Lung (tissue), 12 donors: ENCODE measurements around the gene MPHOSPH9. TPM values are rescaled to one million over a fixed set of nuclear protein-coding genes. Genes with fewer than 3 reads are reported as not detected.

ENCODE experiments used
- ATAC-seq: fragments of 200-7000 bp; cut with Tn5 transposase; one replicate; pipeline ENCODE4 v1.9.1; 2020; ENCODE audit warnings: moderate number of reproducible peaks; ENCODE audit not compliant: insufficient read depth, low FRiP score
- DNase-seq, 3 donors: peaks; one replicate each; pipeline ENCODE4 v3.0.0-alpha.2; 2013 to 2017
- H3K27ac ChIP-seq, 2 donors: one replicate each; pipeline ENCODE4 v1.5.1; 2013; ENCODE audit warnings: mild to moderate bottlenecking in 2 of 2, moderate library complexity in 2 of 2, control low read depth in 1 of 2, inconsistent platforms in 1 of 2, low read depth in 1 of 2, low read length in 1 of 2
- H3K27me3 ChIP-seq, 3 donors: one replicate each; pipeline ENCODE4 v1.5.1; 2013; ENCODE audit warnings: low read length in 2 of 3; ENCODE audit not compliant: control insufficient read depth in 3 of 3, insufficient read depth in 3 of 3
- H3K36me3 ChIP-seq, 4 donors: one replicate each; pipeline ENCODE4 v1.5.1; 2013; ENCODE audit warnings: low read length in 4 of 4, mild to moderate bottlenecking in 1 of 4, moderate library complexity in 1 of 4; ENCODE audit not compliant: control insufficient read depth in 4 of 4, insufficient read depth in 4 of 4
- H3K4me1 ChIP-seq, 5 donors: one replicate each; pipeline ENCODE4 v1.5.1; 2013; ENCODE audit warnings: low read length in 5 of 5, mild to moderate bottlenecking in 2 of 5, moderate library complexity in 1 of 5; ENCODE audit not compliant: control insufficient read depth in 5 of 5, insufficient read depth in 5 of 5
- H3K4me3 ChIP-seq: one replicate; pipeline ENCODE4 v1.5.1; 2013; ENCODE audit warnings: mild to moderate bottlenecking, control low read depth, moderate library complexity
- H3K9ac ChIP-seq, 2 donors: one replicate each; pipeline ENCODE4 v1.5.1; 2013; ENCODE audit warnings: low read length in 2 of 2, control low read depth in 1 of 2; ENCODE audit not compliant: insufficient read depth in 1 of 2
- H3K9me3 ChIP-seq, 4 donors: one replicate each; pipeline ENCODE4 v1.5.1; 2013; ENCODE audit warnings: low read length in 3 of 4, mild to moderate bottlenecking in 1 of 4, moderate library complexity in 1 of 4; ENCODE audit not compliant: control insufficient read depth in 4 of 4, insufficient read depth in 3 of 4
- CTCF ChIP-seq: IDR thresholded peaks from 2 replicates; pipeline ENCODE4 v1.5.1; 2012; ENCODE audit warnings: mild to moderate bottlenecking; ENCODE audit errors: control extremely low read depth, extremely low read depth
- WGBS, 2 donors: extraction: QIAGEN DNeasy Blood & Tissue Kit; methylation state at CpG; one replicate each; pipeline ENCODE4 v1.1.7; 2013; 5-methylcytosine and 5-hydroxymethylcytosine counted together
- polyA plus RNA-seq, 2 donors: library from polyadenylated mRNA; stranded (reverse); fragments of 200-250 nt; gene quantifications; one replicate each; pipeline ENCODE4 v1.2.1, GENCODE V29; 2013
- total RNA-seq, 2 donors: library from RNA; depleted of rRNA in 1 of 2; stranded (reverse); fragments of >200 nt in 1 of 2; gene quantifications; one replicate each; pipeline ENCODE4 v1.2.1, GENCODE V29; 2014 to 2021
- donor health status: control.
- donor health status: control.
- donor health status: Bipolar disorder and iron deficiency.
- donor health status: healthy.
- donor health status: DM: yes; HTN: yes; CAD: no.

The MPHOSPH9 gene
- total and polyA plus RNA-seq, 4 donors = 5.0 to 56.9 (median 12.4) TPM

GRCh38 chr12:123278101-123278627, 45.2 kb upstream of the MPHOSPH9 start:
- ATAC-seq = no peak

GRCh38 chr12:123273166-123273565, 40.2 kb upstream of the MPHOSPH9 start:
- no peak for TF ChIP-seq CTCF

More at GRCh38 chr12:123278101-123278627, 45.2 kb upstream of the MPHOSPH9 start:
- Histone ChIP-seq H3K27me3 (no peaks in the 10 kb centered on the region), H3K4me3 (no peak overlapping the region), H3K9me3 (no peaks in the 10 kb centered on the region), H3K9ac (no peak overlapping the region), H3K36me3 (no peaks in the 10 kb centered on the region), H3K27ac (no peak overlapping the region), H3K4me1 (no peaks in the 10 kb centered on the region)
- no peak for TF ChIP-seq CTCF
- DNase-seq = peak in 2 of 3 donors; percentile 29 to 32
- 25 to 43% methylated on average over 2 of the region's 2 CpGs for WGBS, 2 donors

GRCh38 chr12:123271001-123271668, 38.2 kb upstream of the MPHOSPH9 start:
- Histone ChIP-seq H3K36me3 (peaks cover 0 to 9% (median 0%) of the 10 kb centered on the region in 4 donors), H3K4me3 (peak overlapping the region; percentile 73), H3K9ac (no peak overlapping the region), H3K4me1 (peaks cover 0 to 30% (median 15%) of the 10 kb centered on the region in 5 donors), H3K9me3 (no peaks in the 10 kb centered on the region), H3K27me3 (no peaks in the 10 kb centered on the region), H3K27ac (peak overlapping the region; percentile 71 to 82)
- WGBS, 2 donors = 0% methylated on average over 48 to 108 of the region's 108 CpGs
- DNase-seq = peak; percentile 67 to 75 (median 75)
- ATAC-seq = peak; percentile 79
- TF ChIP-seq CTCF = peak; percentile 26

More at GRCh38 chr12:123273166-123273565, 40.2 kb upstream of the MPHOSPH9 start:
- Histone ChIP-seq H3K27me3 (no peaks in the 10 kb centered on the region), H3K27ac (no peak overlapping the region), H3K9me3 (no peaks in the 10 kb centered on the region), H3K4me1 (peaks cover 0 to 24% (median 9%) of the 10 kb centered on the region in 5 donors), H3K9ac (no peak overlapping the region), H3K36me3 (no peaks in the 10 kb centered on the region), H3K4me3 (no peak overlapping the region)
- WGBS, 2 donors = 89 to 96% methylated on average over 15 of the region's 15 CpGs
- ATAC-seq (no peak), DNase-seq (no peak)
